HG02973 (cell line): Measurements from ENCODE around the gene PRSS21.

Experiments
- ATAC-seq: cut with Tn5 transposase; IDR thresholded peaks from one replicate; pipeline ENCODE4 v1.9.1; 2021; ENCODE audit warnings: moderate library complexity; ENCODE audit not compliant: unreplicated experiment

The PRSS21 gene

DNA sequence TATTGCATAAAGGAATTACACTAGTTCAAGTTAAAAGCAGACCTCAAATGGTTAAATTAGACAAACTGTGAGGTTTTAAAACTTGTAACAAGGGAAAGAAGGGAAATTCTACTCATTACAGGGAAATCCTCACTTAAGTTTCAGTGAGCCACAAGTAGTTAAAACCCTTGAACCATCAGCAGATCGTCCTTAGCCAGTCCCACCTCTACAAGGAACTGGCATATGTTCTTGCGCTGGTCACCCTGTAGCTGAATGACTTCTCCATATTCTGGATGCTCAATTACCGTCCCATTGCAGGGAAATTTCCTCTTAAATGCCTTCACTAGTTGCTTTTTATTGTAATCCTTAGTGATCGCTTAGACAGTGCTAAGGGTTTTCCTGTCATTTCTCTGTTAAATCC, 5.5 kb downstream of the PRSS21 start:
- no peak for ATAC-seq

DNA sequence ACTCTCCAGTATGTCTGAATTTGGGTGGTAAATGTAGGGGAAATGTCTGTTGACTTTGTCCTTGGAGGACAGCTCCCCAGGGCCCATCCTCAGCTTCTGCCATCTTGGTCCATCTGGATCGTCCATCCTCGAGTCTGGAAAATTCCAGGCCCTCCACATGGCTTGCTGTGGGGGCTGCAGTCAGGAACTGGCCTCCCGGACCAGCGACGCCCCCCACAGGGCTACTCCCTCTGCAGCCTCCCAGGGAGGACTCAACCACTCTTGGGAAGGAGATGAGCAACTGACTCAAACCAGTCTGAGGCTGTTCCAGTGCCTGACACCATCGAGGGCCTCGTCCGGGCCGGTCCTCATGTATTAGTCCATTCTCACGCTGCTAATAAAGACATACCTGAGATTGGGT, 7.6 kb downstream of the PRSS21 start:
- ATAC-seq = no peak

DNA sequence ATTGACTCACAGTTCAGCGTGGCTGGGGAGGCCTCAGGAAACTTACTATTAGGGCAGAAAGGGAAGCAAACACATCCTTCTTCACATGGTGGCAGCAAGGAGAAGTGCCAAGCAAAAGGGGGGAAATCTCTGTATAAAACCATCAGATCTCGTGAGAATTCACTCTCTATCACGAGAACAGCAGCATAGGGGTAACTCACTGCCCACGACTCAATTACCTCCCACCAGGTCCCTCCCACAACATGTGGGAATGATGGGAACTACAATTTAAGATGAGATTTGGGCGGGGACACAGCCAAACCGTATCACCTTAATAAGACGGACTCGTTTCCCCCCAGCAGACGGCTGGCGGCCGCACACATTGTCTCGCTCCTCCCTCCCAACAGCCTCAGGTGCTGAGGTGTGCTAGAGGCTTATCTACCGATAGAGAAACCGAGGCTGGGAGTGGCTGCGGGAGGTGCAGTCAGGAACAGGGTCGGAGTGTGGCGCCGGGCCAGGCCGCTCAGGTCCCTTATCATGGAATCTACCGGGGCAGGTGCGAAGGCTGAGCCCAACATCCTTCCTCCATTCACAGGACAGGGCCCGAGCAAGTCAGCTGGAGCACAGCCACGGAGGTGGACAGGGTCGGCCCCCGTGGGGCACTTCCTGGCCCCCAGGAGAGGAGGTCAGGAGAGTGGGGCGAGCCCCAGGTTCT, 8.2 kb downstream of the PRSS21 start:
- ATAC-seq = no peak

DNA sequence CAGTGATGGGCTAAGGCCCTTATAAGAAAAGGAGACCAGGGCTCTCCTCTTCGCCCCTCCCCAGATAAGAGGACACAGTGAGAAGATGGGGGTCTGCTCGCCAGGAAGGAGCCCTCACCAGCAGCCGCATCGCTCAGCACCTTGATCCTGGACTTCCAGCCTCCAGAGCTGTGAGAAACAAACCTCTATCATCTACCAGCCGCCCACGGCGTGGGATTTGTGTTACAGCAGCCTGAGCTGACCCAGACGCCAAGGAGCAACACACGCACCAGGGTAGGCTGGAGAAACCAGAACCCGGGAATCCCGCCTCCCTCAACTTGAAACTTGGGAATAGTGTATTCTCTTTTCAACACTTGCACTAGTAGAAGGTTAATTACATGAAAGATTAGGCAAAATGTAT, 8.9 kb downstream of the PRSS21 start:
- ATAC-seq = no peak

DNA sequence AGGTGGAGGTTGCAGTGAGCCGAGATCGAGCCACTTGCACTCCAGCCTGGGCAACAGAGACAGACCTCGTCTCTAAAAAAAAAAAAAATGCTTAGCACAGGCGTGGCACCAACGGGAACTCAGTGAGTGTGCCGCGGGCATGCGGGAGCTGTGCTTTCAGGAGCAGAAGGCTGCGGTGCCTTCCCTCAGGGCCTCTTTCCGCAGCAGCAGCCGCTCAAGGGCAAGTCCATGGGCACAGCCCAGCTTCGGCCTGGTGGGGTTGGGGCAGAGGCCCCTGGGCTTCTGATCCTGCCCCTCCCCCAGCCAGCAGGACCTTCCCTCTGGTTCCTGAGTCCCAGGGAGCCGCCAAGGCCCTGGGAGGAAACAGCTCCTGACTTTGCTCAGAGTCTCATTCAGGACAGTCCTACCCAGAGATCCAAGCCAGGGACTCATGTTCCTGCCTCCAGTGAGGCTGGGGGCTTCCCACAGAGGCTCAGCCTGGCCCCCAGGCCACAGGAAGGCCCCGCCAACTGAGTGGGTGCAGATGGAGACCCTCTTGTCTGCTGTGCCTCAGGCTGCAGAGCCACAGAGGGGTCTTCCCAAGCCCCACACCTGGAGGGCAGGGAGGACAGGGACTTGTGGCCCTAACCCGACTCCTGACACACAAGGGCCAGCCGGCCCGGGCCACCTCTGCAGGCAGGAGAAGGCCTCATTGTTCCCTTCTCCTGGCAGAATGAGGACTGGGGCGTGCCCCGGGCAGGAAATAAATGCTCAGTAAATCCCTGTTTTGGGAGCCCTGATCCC, 9.7 kb downstream of the PRSS21 start:
- ATAC-seq = no peak

DNA sequence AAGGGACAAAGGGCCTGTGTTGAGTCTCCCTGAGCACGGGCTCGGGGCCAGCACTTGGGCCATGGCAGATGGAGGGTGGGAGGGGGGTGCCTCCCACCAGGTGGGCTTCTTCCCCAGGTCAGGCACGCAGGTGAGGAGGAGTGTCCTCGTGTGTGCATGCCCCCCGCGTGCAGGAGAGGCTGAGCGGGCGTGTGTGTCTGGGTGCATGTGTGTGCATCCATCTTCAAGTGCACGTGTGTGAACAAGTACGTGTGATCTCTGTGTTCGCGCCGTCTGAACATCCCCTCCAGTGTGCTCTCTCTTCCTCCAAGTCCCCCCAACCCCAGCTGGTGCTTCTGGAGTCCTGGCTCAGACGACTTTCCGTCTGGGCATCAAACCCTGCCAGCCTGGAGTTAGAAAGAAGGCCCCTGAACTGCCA, 10.3 kb downstream of the PRSS21 start:
- ATAC-seq = no peak

DNA sequence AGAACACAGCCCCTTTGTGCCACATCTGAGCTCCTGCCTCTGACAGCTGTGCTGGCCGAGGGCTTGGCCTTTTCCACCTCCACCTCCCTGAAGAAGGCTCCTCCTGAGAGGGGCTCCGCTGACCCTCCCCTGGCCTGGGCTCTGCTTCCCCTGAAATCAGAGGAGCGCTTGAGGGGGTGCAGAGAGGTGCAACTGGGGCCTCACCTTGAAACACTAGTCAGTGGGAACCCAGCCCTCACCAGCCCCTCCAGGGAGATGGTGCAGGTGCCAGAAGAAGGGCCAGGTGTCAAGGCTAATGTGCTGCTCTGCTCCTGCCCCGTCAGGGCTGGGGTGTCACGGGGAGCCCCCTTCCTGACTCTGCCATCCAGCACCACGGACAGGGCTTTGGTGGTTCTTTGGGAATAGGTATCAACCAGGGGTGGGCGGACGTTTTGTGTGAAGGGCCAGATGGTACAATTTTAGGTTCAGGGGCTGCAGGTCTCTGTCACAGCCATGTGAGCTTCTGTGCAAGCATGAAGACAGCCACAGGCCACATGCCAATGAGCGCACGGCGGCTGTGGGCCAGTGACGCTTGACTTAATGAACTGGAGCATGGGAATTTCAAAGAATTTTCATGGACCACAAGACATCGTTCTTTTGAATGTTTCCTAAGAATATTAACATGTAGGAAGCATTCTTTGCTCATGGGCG, 10.9 kb downstream of the PRSS21 start:
- ATAC-seq = no peak

DNA sequence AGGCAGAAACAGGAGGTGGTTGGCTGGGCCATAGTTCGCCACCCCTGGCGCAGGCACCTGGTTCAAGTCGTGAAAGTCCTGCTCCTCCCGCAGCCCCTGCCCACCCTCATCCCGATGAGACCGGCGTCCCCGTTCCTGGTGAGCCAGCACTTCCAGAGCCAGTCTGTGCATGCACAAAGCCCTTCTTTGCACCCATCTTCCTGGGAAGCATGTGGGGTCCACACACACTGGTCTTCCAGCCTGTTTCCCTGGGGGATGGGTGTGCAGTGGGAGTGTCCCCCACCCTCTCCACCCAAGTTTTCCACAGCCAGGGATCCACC, 11.4 kb downstream of the PRSS21 start:
- no peak for ATAC-seq

DNA sequence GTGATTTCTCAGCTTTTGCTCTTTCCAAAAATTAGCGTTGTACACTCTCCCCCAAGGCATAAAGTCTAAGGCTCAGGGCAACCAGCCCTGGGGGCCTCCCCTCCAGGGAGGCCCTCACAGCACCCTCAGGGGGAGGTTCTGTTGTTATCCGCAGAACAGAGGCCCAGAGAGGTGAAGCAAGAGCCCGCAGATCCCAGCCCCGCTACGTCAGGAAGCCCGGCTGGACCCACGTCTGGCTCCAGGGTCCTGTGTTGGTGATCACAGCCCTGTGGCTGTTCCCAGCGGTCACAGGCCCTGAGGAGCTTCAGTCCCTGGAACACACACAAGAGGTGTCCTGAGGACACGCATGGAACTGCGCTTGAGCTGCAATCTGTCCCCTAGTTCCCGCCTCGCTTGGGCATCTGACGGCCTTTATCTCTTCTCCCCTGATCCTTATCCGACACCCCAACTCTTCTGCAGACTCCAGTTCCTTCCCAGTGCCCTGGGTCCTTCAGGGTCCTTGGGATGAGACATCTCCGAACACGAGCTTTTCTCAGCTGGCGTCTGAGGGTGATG, 11.9 kb downstream of the PRSS21 start:
- no peak for ATAC-seq

DNA sequence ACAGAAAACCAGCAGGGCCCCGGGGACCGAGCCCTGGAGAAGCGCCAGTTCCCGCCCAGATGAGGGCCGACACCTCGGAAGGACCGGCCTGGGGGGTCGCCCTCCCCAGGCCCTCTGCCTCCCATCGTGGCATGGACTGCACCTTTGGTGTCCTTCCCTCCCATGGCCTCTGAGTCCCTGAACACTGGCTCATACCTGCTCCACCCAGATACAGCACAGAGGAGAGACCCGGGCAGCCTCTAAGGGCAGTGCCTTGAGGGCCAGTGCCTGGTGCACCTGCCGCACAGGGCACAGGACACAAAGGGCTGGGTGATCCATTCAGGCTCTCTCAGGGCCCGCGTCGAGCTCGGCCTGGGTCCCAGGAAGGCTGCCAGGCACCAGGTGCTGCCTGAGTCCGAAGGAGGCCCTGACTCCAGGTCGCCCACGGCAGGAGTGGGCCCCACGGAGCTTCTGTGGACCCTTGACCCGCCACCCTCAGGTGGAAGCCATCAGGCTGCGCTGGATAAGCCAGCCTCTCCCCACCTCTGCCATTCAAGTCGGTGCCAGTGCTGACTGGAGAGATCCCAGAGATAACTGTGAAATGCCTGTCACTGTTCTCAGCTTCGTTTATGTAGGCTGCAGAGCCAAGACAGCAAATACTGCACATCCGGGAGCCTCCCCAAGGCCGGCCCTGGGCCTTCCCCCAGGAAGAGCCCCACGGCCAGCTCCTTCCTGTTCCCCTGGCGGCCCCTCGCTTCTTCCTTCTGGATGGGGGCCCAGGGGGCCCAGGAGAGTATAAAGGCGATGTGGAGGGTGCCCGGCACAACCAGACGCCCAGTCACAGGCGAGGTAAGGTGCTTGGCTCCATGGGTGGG, 12.7 kb downstream of the PRSS21 start, which contains the start of gene ZG16B:
Gene ZG16B, plus strand, starts transcription at position 803 of the 854 bp plus-strand sequence. CDS start 139 bp downstream, outside the sequence.
- no peak for ATAC-seq

DNA sequence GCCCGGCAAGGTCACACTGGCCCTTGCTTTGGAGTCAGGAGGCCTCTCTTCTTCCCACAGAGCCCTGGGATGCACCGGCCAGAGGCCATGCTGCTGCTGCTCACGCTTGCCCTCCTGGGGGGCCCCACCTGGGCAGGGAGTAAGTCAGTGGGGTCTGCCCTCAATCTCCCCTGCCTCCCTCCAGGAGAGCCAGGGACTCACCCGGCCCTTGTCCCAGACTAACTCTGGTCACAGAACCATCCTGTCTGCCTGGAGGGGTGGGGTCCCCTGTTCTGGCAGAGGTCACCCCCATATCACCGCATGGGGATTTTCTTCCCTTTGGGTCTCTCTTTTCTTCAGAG, 13.3 kb downstream of the PRSS21 start:
- ATAC-seq = no peak

DNA sequence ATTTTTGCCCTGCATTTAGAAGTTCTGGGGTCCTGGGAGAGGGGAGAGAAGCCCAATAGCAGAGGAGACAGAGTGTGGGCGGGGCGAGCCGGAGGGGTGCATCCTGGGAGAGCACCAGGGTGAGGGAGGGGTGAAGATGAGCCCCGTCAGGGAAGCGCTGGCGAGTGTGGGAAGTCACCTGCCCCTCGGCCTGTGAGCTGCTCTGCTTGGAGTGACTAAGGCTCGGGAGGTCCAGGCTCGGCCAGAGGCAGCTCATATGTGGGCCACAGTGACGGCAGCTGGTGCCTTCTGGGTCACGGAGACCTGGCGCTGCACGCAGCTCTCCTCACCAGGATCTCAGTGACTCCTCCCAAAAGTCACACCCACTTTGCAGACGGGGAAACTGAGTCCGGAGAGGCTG, 14.2 kb downstream of the PRSS21 start:
- no peak for ATAC-seq

DNA sequence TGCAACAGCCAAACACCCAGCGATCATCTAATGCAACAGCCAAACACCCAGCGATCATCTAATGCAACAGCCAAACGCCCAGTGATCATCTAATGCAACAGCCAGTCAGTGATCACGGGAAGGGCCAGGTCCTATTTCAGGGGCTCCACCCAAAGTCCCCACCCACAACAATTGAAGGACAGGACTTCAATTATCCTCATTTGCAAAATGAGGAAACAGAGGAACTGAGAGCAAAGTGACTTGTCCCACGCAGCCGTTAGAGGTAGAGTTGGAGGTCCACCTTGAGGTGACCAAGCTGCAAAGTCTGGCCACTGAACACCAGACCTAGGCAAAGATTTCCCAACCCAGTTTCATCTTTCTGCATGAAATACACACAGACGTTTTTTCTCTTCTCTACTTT, 16.7 kb downstream of the PRSS21 start:
- no peak for ATAC-seq

DNA sequence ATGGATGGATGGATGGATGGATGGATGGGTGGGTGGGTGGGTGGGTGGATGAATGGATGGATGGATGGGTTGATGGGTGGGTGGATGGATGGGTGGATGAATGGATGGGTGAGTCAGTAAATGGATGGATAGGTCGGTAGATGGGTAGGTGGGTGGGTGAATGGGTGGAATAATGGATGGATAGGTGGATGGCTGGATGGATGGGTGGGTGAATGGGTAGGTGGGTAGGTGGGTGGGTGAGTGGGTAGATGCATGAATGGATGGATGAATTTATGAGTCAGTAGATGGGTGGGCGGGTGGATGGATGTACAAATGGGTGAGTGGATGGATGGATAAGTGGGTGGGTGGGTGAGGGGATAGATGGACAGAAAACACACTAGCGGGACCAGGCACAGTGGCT, 17.9 kb downstream of the PRSS21 start:
- no peak for ATAC-seq

DNA sequence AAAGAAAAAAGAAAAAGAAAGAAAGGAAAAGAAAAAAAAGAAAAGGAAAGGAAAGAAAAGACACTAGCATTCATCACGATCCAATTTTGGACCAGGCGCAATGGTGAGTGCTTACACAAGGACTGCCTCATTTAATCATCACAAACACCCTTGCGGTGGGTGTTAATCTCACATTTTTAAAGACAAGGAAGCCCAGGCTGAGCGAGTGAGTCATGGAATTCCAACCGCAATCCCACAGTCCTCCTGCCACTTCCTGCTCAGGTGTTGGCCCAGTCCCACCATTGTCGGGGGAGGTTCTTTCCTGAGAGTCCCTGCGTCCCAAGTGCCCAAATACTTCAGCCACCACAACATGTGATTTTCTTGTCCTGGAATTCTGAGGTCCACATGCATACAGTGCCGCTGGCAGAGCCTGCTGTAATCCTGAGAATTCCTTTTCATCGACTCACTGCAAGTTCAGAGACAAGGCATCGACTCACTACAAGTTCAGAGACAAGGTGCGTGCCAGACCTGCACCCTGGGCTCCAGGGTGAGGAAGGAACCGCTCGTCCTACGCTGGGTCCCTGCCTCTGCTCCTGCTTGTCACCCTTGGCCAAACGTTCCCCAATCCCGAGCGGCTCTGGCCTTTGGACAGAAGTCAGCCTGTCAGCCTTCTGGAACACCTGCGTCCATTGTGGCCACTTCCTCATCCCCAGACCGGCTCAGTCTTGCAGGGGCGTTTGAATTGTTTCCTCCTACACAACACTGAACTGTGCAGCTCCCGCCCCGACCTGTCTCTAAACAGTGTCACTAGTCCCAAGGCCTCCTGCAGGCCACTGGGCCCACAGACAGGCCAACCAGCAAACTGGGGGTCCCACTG, 18.8 kb downstream of the PRSS21 start:
- no peak for ATAC-seq

DNA sequence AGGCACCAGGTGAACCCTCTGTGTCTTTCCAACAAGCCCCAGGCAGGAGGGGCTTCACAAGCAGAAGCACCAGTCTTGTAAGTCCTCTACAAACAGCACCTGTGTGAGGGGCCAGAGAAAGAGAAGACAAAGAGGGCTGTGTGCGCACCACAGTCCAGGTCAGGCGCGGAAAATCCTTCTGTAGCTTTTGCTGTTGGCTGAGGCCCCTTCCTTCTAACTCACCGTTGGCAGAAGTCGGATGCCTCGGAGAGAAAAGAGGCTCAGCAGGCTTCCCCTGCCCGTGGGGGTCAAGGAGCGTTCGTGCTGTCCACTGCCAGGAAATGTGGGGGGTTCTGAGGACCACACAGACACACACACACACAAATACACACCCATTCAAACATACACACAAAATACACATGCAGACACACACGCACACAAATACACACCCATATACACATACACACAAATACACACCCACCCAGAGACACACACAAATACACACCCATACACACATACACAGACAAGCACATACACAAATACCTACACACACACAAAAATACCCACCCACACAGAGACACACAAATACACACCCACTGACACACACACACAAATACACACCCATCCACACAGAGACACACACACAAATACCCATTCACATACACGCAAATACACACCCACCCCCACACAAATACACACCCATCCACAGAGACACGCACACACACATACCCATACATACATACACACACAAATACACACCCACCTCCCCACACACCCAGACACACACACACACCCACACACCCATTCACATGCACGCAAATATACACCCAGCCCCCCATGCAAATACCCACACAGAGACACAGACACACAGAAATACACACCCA, 19.8 kb downstream of the PRSS21 start:
- no peak for ATAC-seq

DNA sequence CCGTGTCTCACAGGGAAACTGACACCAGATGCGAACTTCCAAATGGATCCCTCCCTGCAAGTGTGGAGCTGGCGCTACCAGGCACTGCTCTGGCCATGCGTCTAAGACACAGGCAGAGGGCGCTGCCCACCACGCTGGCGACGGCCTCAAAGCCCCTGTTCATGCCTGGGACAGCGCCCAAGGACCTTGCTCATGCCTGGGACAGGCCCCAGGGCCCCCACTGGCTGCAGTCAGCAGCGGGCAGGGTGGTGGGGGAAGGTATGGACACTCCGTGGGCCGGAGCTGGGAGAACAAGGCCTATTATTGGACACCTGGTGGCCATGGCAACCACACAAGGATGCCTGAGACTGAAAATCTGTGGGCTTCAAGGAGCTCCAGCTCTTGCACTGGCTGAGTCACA, 21.9 kb downstream of the PRSS21 start:
- no peak for ATAC-seq

DNA sequence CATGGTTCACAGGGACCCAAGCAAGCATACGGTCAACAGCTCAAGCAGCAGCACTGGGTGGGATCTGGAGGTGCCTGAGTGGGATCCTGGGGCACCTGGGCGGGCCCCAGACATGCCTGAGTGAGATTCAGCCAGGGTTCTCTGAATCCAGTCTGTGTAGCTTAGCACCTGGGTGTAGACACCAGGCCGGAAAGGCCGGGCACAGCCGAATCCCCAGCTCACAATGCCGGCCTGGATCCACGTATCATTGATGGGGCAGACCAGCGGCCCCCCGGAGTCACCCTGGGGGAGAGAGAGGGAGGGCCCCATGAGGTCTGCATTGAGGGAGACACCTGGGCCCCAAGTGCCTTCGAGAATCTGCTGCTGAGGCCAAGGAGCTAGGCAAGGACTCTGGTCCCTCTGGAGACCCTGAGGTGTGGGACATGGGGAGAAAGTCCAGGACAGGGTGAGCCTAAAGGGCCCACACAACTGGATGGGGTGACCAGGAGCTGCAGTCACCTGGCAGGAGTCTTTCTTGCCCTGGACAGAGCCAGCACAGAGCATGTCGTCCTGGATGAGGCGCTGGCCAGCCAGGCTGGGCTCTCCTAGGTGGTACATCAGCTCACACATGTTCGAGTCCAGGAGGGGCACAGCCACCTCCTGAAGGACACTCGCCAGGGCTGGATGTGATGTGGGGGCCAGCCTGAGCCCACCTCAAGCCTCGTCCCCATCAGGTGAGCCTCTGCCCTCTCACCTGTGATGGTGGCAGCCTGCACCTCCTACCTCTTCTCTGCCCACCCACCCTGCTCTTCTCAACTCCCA, 22.8 kb downstream of the PRSS21 start:
- ATAC-seq = no peak
